Measurements from ENCODE around the gene PVALEF. TPM values are rescaled to one million over a fixed set of nuclear protein-coding genes. Genes with fewer than 3 reads are reported as not detected.

PVALEF gene
- polyA plus RNA-seq, 1 of the 3 experiments (the other 2 are of a cell fraction), result not detected

- no peak for TF ChIP-seq EP300 (IDR thresholded peaks at IDR 0.05; ENCODE audit: borderline replicate concordance in 1 of 2, low read depth in 1 of 2, low read length in 1 of 2)
- no peak for TF ChIP-seq MXI1 (IDR thresholded peaks at IDR 0.05; ENCODE audit: low read depth, low read length)
Observed at GRCh38 chr17:81206166-81206565, 40.9 kb downstream of the PVALEF start (continued).

GRCh38 chr17:81206657-81207056, 41.4 kb downstream of the PVALEF start:
- ChIA-PET POLR2A (no interaction called here), CTCF (interaction anchor here (0.9 to 14.7 kb wide), 3 partner anchors 14 to 64 kb away, joined by 3 to 147 read pairs (median 3); no protein-coding TSS in a partner anchor)
- no peaks in the 10 kb centered on the region for H3K27me3 ChIP-seq (ENCODE audit: insufficient read depth)
- H3K4me3 ChIP-seq (ENCODE audit: low read depth in 2 of 2, low read length in 1 of 2), result no peak overlapping the region
- H2AFZ ChIP-seq (ENCODE audit: low read depth), result no peak overlapping the region
- no peak overlapping the region for H3K4me2 ChIP-seq
- H3K27ac ChIP-seq (ENCODE audit: low read depth in 2 of 2, low read length in 1 of 2), result no peak overlapping the region
- H3F3A ChIP-seq (replicated peaks; ENCODE audit: insufficient read depth), result no peaks in the 10 kb centered on the region
- H3K4me1 ChIP-seq (ENCODE audit: control insufficient read depth in 1 of 2, insufficient read depth in 2 of 2, low read depth in 1 of 2, low read length in 1 of 2), result no peaks in the 10 kb centered on the region
- no peaks in the 10 kb centered on the region for H3K9me3 ChIP-seq
- DNase-seq, result no peak
- no peaks in the 10 kb centered on the region for H4K20me1 ChIP-seq (ENCODE audit: insufficient read depth)
- no peak for TF ChIP-seq RAD21 (IDR thresholded peaks at IDR 0.05; ENCODE audit: low read length)
- TF ChIP-seq USF2 (IDR thresholded peaks at IDR 0.05; ENCODE audit: borderline replicate concordance, low read depth, low read length), result no peak
- TF ChIP-seq FOSL2 (IDR thresholded peaks at IDR 0.05; ENCODE audit: borderline replicate concordance, low read depth), result no peak
- no peak for TF ChIP-seq PBX3 (IDR thresholded peaks at IDR 0.05)
- no peak for TF ChIP-seq NRF1 (IDR thresholded peaks at IDR 0.05; ENCODE audit: low read depth, low read length)
- no peak for TF ChIP-seq SMC3 (IDR thresholded peaks at IDR 0.05; ENCODE audit: low read depth, low read length)
- no peak for TF ChIP-seq RXRA (IDR thresholded peaks at IDR 0.05; ENCODE audit: borderline replicate concordance, low read depth)
- no peak for TF ChIP-seq TCF12 (IDR thresholded peaks at IDR 0.05)
- no peak for TF ChIP-seq MAX (IDR thresholded peaks at IDR 0.05; ENCODE audit: low read depth)
- TF ChIP-seq SIN3A (IDR thresholded peaks at IDR 0.05; ENCODE audit: borderline replicate concordance, low read depth, low read length), result no peak
- no peak for TF ChIP-seq ELF1 (IDR thresholded peaks at IDR 0.05)
- no peak for TF ChIP-seq CTCF (IDR thresholded peaks at IDR 0.05)
- no peak for TF ChIP-seq GATA2 (CRISPR knock-in tag; IDR thresholded peaks at IDR 0.05)
- TF ChIP-seq MEF2A (IDR thresholded peaks at IDR 0.05; ENCODE audit: borderline replicate concordance, low read depth), result no peak
- TF ChIP-seq ZBTB33 (IDR thresholded peaks at IDR 0.05; ENCODE audit: borderline replicate concordance, low read depth), result no peak
- TF ChIP-seq FOXJ3 (CRISPR knock-in tag; IDR thresholded peaks at IDR 0.05), result no peak
- TF ChIP-seq JUND (IDR thresholded peaks at IDR 0.05), result no peak
- TF ChIP-seq CHD2 (IDR thresholded peaks at IDR 0.05; ENCODE audit: low read length, partially characterized antibody), result no peak
- no peak for TF ChIP-seq NFIC (IDR thresholded peaks at IDR 0.05; ENCODE audit: borderline replicate concordance)
- H3K9me2 ChIP-seq, result no peaks in the 10 kb centered on the region
- 92% methylated on average over 12 of the region's 12 CpGs for WGBS (ENCODE audit: low lambda C conversion rate)
- H3K36me3 ChIP-seq (replicated peaks in 1 of 2; ENCODE audit: control insufficient read depth in 1 of 2, insufficient read depth in 2 of 2, low read length in 1 of 2), result peaks cover under 1 to 3% of the 10 kb centered on the region in 2 experiments
- H3K9ac ChIP-seq, result no peak overlapping the region
- H3K79me2 ChIP-seq (ENCODE audit: insufficient read depth), result no peaks in the 10 kb centered on the region
